DND-41 (cell line): ENCODE measurements around the gene B4GALT1.

Experiments used
- CTCF ChIP-seq: IDR thresholded peaks from 2 replicates; pipeline ENCODE4 v1.5.1; 2012; ENCODE audit warnings: borderline replicate concordance, low read length, moderate library complexity, mild to moderate bottlenecking; ENCODE audit not compliant: poor library complexity, severe bottlenecking; ENCODE audit errors: extremely low read depth
- EZH2 ChIP-seq: IDR thresholded peaks from 3 replicates; pipeline ENCODE4 v1.6.1; 2012; ENCODE audit warnings: borderline replicate concordance, low read depth, mild to moderate bottlenecking, moderate library complexity, low read length, inconsistent platforms; ENCODE audit not compliant: severe bottlenecking

DNA sequence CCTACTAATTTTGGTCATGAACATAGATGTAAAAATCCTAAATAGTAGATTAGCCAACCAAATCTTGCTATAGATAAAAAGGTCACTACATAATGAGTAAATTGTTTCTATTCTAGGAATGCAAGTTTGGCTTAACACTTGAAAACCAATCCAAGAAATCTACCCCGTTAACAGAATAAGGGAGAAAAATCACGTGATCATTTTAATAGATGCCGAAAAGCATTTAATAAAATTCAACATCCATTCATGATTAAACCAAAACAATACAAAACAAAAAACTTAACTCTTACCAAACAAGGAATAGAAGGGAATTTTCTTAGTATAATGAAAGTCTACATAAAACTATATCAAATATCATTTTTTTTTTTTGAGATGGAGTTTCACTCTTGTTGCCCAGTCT is 69.9 kb downstream of the B4GALT1 start:
- no peak for TF ChIP-seq CTCF
- TF ChIP-seq EZH2 = no peak
